ENCODE measurements around the gene HMGCS2. TPM values are rescaled to one million over a fixed set of nuclear protein-coding genes. Genes with fewer than 3 reads are reported as not detected.
"Not testable (repeated sequence)": the region's sequence is repeated elsewhere in the genome, so short reads cannot be mapped to it uniquely, and the experiment has no call there.

Gene HMGCS2
- total and polyA plus RNA-seq, 9 of the 15 experiments (the other 6 are each of a cell fraction or from before 2014, with no cell fraction given) = 0.13 TPM; not detected in 8

GRCh38 chr1:119787776-119788175, 19.1 kb upstream of the HMGCS2 start:
- 0% methylated on average over 2 of the region's 2 CpGs for WGBS (ENCODE audit: insufficient coverage, low coverage, missing lambda C conversion rate)
- Histone ChIP-seq H3K4me1 (replicated peaks in 1 of 2; ENCODE audit: control insufficient read depth in 2 of 2, insufficient read depth in 2 of 2, low read length in 2 of 2) (no peaks in the 10 kb centered on the region), H3K36me3 (ENCODE audit: control insufficient read depth, insufficient read depth, low read length) (no peaks in the 10 kb centered on the region), H3K9me1 (ENCODE audit: control insufficient read depth, insufficient read depth, low read length) (no peaks in the 10 kb centered on the region), H3K9ac (ENCODE audit: insufficient read depth in 1 of 2, low read depth in 2 of 2, low read length in 2 of 2) (no peak overlapping the region), H3K27me3 (ENCODE audit: control insufficient read depth in 2 of 2, insufficient read depth in 2 of 2, low read length in 2 of 2) (peaks cover 6 to 13% of the 10 kb centered on the region in 2 experiments; a peak in 3 of 5 replicates), H3K9me3 (replicated peaks; ENCODE audit: control insufficient read depth, insufficient read depth, low read depth, low read length) (no peaks in the 10 kb centered on the region), H2AFZ (ENCODE audit: low read depth, low read length) (no peak overlapping the region), H3K4me3 (no peak overlapping the region), H3K4me2 (ENCODE audit: insufficient read depth, low read length) (no peak overlapping the region), H4K20me1 (replicated peaks; ENCODE audit: control insufficient read depth, insufficient read depth, low read length) (no peaks in the 10 kb centered on the region), H3K27ac (ENCODE audit: extremely low read depth, low read depth, low read length) (no peak overlapping the region), H3K79me2 (ENCODE audit: control insufficient read depth, insufficient read depth, low read length) (no peaks in the 10 kb centered on the region)
- ATAC-seq (no peak), DNase-seq (ENCODE audit: extremely low read depth in 1 of 4, low spot score in 3 of 4) (no peak), FAIRE-seq (no peak)
- TF ChIP-seq RB1 (IDR thresholded peaks at IDR 0.05; ENCODE audit: low read depth) (no peak), ZNF57 (CRISPR knock-in tag; IDR thresholded peaks at IDR 0.05) (no peak), TAF1 (IDR thresholded peaks at IDR 0.05; ENCODE audit: control insufficient read depth, extremely low read depth, insufficient read depth, low read length, severe bottlenecking) (no peak), KLF13 (tag; IDR thresholded peaks at IDR 0.05; ENCODE audit: borderline replicate concordance, low read depth) (no peak)
- BruUV-seq (replicated peaks) = no TSS peak
- intact Hi-C loops (cut with micrococcal nuclease) (no loop called here), in situ Hi-C loops (cut with MboI) (no loop called here)
- CTCF ChIA-PET (ENCODE audit: low intra/inter-chr PET ratio) = no interaction called here
- POLR2A ChIA-PET = no interaction called here

GRCh38 chr1:119786473-119787050, 17.9 kb upstream of the HMGCS2 start:
- H3K9me1 ChIP-seq (ENCODE audit: control insufficient read depth, insufficient read depth, low read length); in situ Hi-C loops (cut with MboI); FAIRE-seq; H2AFZ ChIP-seq (ENCODE audit: low read depth, low read length); BruUV-seq (replicated peaks); H3K4me2 ChIP-seq (ENCODE audit: insufficient read depth, low read length); CTCF ChIA-PET (ENCODE audit: low intra/inter-chr PET ratio); intact Hi-C loops (cut with micrococcal nuclease); H3K27ac ChIP-seq (ENCODE audit: extremely low read depth, low read depth, low read length); H3K36me3 ChIP-seq (ENCODE audit: control insufficient read depth, insufficient read depth, low read length); H3K4me1 ChIP-seq (replicated peaks in 1 of 2; ENCODE audit: control insufficient read depth in 2 of 2, insufficient read depth in 2 of 2, low read length in 2 of 2); DNase-seq (ENCODE audit: extremely low read depth in 1 of 4, low spot score in 3 of 4); H3K4me3 ChIP-seq; H4K20me1 ChIP-seq (replicated peaks; ENCODE audit: control insufficient read depth, insufficient read depth, low read length); ATAC-seq; H3K9ac ChIP-seq (ENCODE audit: insufficient read depth in 1 of 2, low read depth in 2 of 2, low read length in 2 of 2); H3K9me3 ChIP-seq (replicated peaks; ENCODE audit: control insufficient read depth, insufficient read depth, low read depth, low read length); H3K79me2 ChIP-seq (ENCODE audit: control insufficient read depth, insufficient read depth, low read length): not testable (repeated sequence)
- 1% methylated on average over 4 of the region's 4 CpGs for WGBS (ENCODE audit: insufficient coverage, low coverage, missing lambda C conversion rate)
- H3K27me3 ChIP-seq (ENCODE audit: control insufficient read depth in 2 of 2, insufficient read depth in 2 of 2, low read length in 2 of 2) = peaks cover 7 to 19% of the 10 kb centered on the region in 2 experiments; a peak in 3 of 5 replicates
- POLR2A ChIA-PET = interaction anchor here (0.6 to 0.7 kb wide), 2 partner anchors 21 to 138 kb away, joined by 3 read pairs; partner anchors contain the start of gene ZNF697

- H3K27ac ChIP-seq (ENCODE audit: extremely low read depth, low read depth, low read length); H3K9ac ChIP-seq (ENCODE audit: insufficient read depth in 1 of 2, low read depth in 2 of 2, low read length in 2 of 2); H3K9me3 ChIP-seq (replicated peaks; ENCODE audit: control insufficient read depth, insufficient read depth, low read depth, low read length); in situ Hi-C loops (cut with MboI); FAIRE-seq; H3K4me1 ChIP-seq (replicated peaks in 1 of 2; ENCODE audit: control insufficient read depth in 2 of 2, insufficient read depth in 2 of 2, low read length in 2 of 2); intact Hi-C loops (cut with micrococcal nuclease); H3K79me2 ChIP-seq (ENCODE audit: control insufficient read depth, insufficient read depth, low read length); H4K20me1 ChIP-seq (replicated peaks; ENCODE audit: control insufficient read depth, insufficient read depth, low read length); CTCF ChIA-PET (ENCODE audit: low intra/inter-chr PET ratio); H3K4me3 ChIP-seq; DNase-seq (ENCODE audit: extremely low read depth in 1 of 4, low spot score in 3 of 4); H2AFZ ChIP-seq (ENCODE audit: low read depth, low read length); BruUV-seq (replicated peaks); H3K4me2 ChIP-seq (ENCODE audit: insufficient read depth, low read length); H3K36me3 ChIP-seq (ENCODE audit: control insufficient read depth, insufficient read depth, low read length); ATAC-seq; H3K9me1 ChIP-seq (ENCODE audit: control insufficient read depth, insufficient read depth, low read length): not testable (repeated sequence)
- peaks cover 9 to 17% of the 10 kb centered on the region in 2 experiments; a peak in 3 of 5 replicates for H3K27me3 ChIP-seq (ENCODE audit: control insufficient read depth in 2 of 2, insufficient read depth in 2 of 2, low read length in 2 of 2)
- POLR2A ChIA-PET = interaction anchor here (0.6 to 0.7 kb wide), 2 partner anchors 22 to 138 kb away, joined by 3 read pairs; partner anchors contain the start of gene ZNF697
- 2% methylated on average over 6 of the region's 7 CpGs for WGBS (ENCODE audit: insufficient coverage, low coverage, missing lambda C conversion rate)
Observed at GRCh38 chr1:119786046-119786445, 17.3 kb upstream of the HMGCS2 start.

Data from K562 (cell line).